SK-N-SH treated with all-trans-retinoic acid at 6 μM for 48 hours (cell line): ENCODE results near the gene SERP1.

ENCODE experiments used
- ARNTL ChIP-seq: fragments of 450-650 bp; formaldehyde crosslinking; IDR thresholded peaks from 2 replicates; pipeline ENCODE4 v1.5.0; 2020; ENCODE audit warnings: low read depth, mild to moderate bottlenecking, moderate library complexity, borderline replicate concordance
- ESRRG ChIP-seq: fragments of 250-450 bp; sonication (Bioruptor Pico); IDR thresholded peaks from 2 replicates; pipeline ENCODE4 v1.6.1; 2021; ENCODE audit warnings: mild to moderate bottlenecking
- GLIS3 ChIP-seq: fragments of 250-450 bp; sonication (Bioruptor Pico); IDR thresholded peaks from 2 replicates; pipeline ENCODE4 v1.5.0; 2020; ENCODE audit warnings: mild to moderate bottlenecking, moderate library complexity
- ISL1 ChIP-seq: fragments of 250-450 bp; sonication (Bioruptor Pico); IDR thresholded peaks from 2 replicates; pipeline ENCODE4 v2.1.2; 2022; ENCODE audit warnings: mild to moderate bottlenecking, moderate library complexity
- PATZ1 ChIP-seq: fragments of 250-450 bp; sonication (Bioruptor Pico); IDR thresholded peaks from 2 replicates; pipeline ENCODE4 v1.8.0; 2020; ENCODE audit warnings: mild to moderate bottlenecking, moderate library complexity, borderline replicate concordance
- RARB ChIP-seq: fragments of 250-450 bp; sonication (Bioruptor Pico); IDR thresholded peaks from 2 replicates; pipeline ENCODE4 v1.8.0; 2021; ENCODE audit warnings: mild to moderate bottlenecking, moderate library complexity
- ZNF565 ChIP-seq: fragments of 450-650 bp; formaldehyde crosslinking; conservative IDR thresholded peaks from 2 replicates; pipeline ENCODE4 v1.5.0; 2020; ENCODE audit warnings: low read depth, mild to moderate bottlenecking, moderate library complexity

DNA sequence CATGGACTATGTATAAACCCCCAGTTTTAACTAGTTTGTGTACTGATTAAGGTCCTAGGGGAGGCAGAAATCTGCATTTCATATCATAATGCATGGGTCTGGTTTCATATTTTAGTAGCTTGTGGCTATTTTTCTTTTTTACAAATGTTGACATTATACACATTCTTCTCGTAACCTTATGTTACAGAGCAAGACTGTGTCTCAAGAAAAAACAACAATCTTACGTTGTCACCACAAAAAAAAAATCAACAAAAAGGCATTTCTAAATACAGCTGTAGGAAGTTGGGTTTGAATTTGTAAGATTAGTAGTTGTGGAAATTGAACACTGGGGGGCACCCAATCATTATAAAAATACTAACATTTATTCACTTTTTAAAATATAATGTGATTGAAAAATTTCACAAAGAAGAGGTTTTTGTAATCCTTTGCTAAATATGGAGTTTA lies 17.9 kb downstream of the SERP1 start:
- TF ChIP-seq ARNTL (CRISPR knock-in tag) (no peak), ESRRG (CRISPR knock-in tag) (no peak), ISL1 (CRISPR knock-in tag) (no peak), RARB (CRISPR knock-in tag) (no peak), PATZ1 (CRISPR knock-in tag) (no peak), ZNF565 (CRISPR knock-in tag) (no peak), GLIS3 (CRISPR knock-in tag) (no peak)
